Left ventricle myocardium superior (tissue), 1 donor: Measurements from ENCODE around the gene MGMT. TPM values are rescaled to one million over a fixed set of nuclear protein-coding genes. Genes with fewer than 3 reads are reported as not detected.

Source experiments
- ATAC-seq: fragments of 200-7000 bp; cut with Tn5 transposase; one replicate; pipeline ENCODE4 v1.9.1; 2020; ENCODE audit warnings: mild to moderate bottlenecking, moderate library complexity
- DNase-seq: peaks from one replicate; pipeline ENCODE4 v3.0.0-alpha.2; 2020
- intact Hi-C: fragments of 100-400 bp; cut with micrococcal nuclease; formaldehyde crosslinking; loops from one replicate; pipeline ENCODE4 v1.11.0; 2022
- total RNA-seq: library from RNA; stranded (reverse); fragmentation: NEBNext Ultra II Directional; extraction: Animal tissue kit (Norgen Biotek cat#: 25700); gene quantifications from one replicate; pipeline ENCODE4 v1.2.1, GENCODE V29; 2021
- donor health status: DM: no; HTN: yes; CAD: no; lungs with severe emphysema.

The MGMT gene
- total RNA-seq, 1 donor from 2014 or later: 16.7 TPM

- no peak for DNase-seq
- intact Hi-C loops: no loop called here
- no peak for ATAC-seq
These were observed 65.1 kb downstream of the MGMT start for GRCh38 chr10:129531969-129532660.

- DNase-seq: no peak
- intact Hi-C loops: no loop called here
- peak; percentile 31 for ATAC-seq
These were observed 65.8 kb downstream of the MGMT start for GRCh38 chr10:129532838-129533237.

- intact Hi-C loops: no loop called here
- no peak for ATAC-seq
- no peak for DNase-seq
These were observed 66.2 kb downstream of the MGMT start for GRCh38 chr10:129533281-129533680.

- DNase-seq: no peak
- ATAC-seq: no peak
- intact Hi-C loops: no loop called here
These were observed 67.8 kb downstream of the MGMT start for GRCh38 chr10:129534826-129535225.

GRCh38 chr10:129536336-129536735, 69.3 kb downstream of the MGMT start:
- no peak for DNase-seq
- intact Hi-C loops: no loop called here
- no peak for ATAC-seq

- intact Hi-C loops: no loop called here
- no peak for ATAC-seq
- no peak for DNase-seq
These were observed 70.1 kb downstream of the MGMT start for GRCh38 chr10:129537151-129537550.

- intact Hi-C loops: no loop called here
These were observed 71.2 kb downstream of the MGMT start for GRCh38 chr10:129538236-129538635.

GRCh38 chr10:129541200-129541599, 74.2 kb downstream of the MGMT start:
- no peak for ATAC-seq
- no peak for DNase-seq
- intact Hi-C loops: no loop called here

More at GRCh38 chr10:129538236-129538635, 71.2 kb downstream of the MGMT start:
- ATAC-seq (no peak), DNase-seq (no peak)

GRCh38 chr10:129541748-129542487, 74.9 kb downstream of the MGMT start:
- intact Hi-C loops: no loop called here
- DNase-seq: no peak
- ATAC-seq: no peak

- DNase-seq: no peak
- ATAC-seq: no peak
- intact Hi-C loops: no loop called here
These were observed 75.5 kb downstream of the MGMT start for GRCh38 chr10:129542589-129542988.

- intact Hi-C loops: no loop called here
- no peak for DNase-seq
These were observed 77.5 kb downstream of the MGMT start for GRCh38 chr10:129544205-129545202.

GRCh38 chr10:129545261-129545660, 78.2 kb downstream of the MGMT start:
- no peak for ATAC-seq
- intact Hi-C loops: no loop called here
- DNase-seq: no peak

More at GRCh38 chr10:129544205-129545202, 77.5 kb downstream of the MGMT start:
- peak; percentile 48 for ATAC-seq

GRCh38 chr10:129546106-129546505, 79.1 kb downstream of the MGMT start:
- intact Hi-C loops: no loop called here
- ATAC-seq: no peak
- no peak for DNase-seq

GRCh38 chr10:129547608-129548007, 80.6 kb downstream of the MGMT start:
- intact Hi-C loops: no loop called here
- no peak for DNase-seq
- peak; percentile 19 for ATAC-seq

- ATAC-seq (no peak), DNase-seq (no peak)
- intact Hi-C loops: no loop called here
These were observed 81.6 kb downstream of the MGMT start for GRCh38 chr10:129548600-129548999.

- no peak for DNase-seq
- ATAC-seq: no peak
- intact Hi-C loops: no loop called here
These were observed 83.0 kb downstream of the MGMT start for GRCh38 chr10:129550076-129550475.

GRCh38 chr10:129550658-129551057, 83.6 kb downstream of the MGMT start:
- ATAC-seq (no peak), DNase-seq (no peak)
- intact Hi-C loops: no loop called here

- intact Hi-C loops: no loop called here
- ATAC-seq (no peak), DNase-seq (no peak)
These were observed 85.1 kb downstream of the MGMT start for GRCh38 chr10:129552119-129552518.

GRCh38 chr10:129553928-129554327, 86.9 kb downstream of the MGMT start:
- no peak for ATAC-seq
- no peak for DNase-seq
- intact Hi-C loops: no loop called here

GRCh38 chr10:129556316-129556715, 89.3 kb downstream of the MGMT start:
- no peak for DNase-seq
- ATAC-seq: no peak

More at GRCh38 chr10:129556316-129556715, 89.3 kb downstream of the MGMT start:
- intact Hi-C loops: no loop called here
